CD8-positive, alpha-beta memory T cell (primary cell): ENCODE measurements around the gene PCDHA6. TPM values are rescaled to one million over a fixed set of nuclear protein-coding genes. Genes with fewer than 3 reads are reported as not detected.
"Not testable (repeated sequence)": the region's sequence is repeated elsewhere in the genome, so short reads cannot be mapped to it uniquely, and the experiment has no call there.

ENCODE experiments used
- CTCF ChIA-PET: fragments of 350-600 bp; sonication (Branson Sonifier 250); formaldehyde crosslinking; loops from one replicate; lab custom pipeline; 2021; ENCODE audit warnings: antibody characterized with exemption; lab: Charles Lee
- POLR2A ChIA-PET: fragments of 350-600 bp; sonication (Branson Sonifier 250); formaldehyde crosslinking; loops from one replicate; lab custom pipeline; 2021; ENCODE audit warnings: antibody characterized with exemption; lab: Charles Lee
- DNase-seq, 5 donors: peaks; one replicate each; pipeline versions ENCODE4 v3.0.0 to v3.0.0-alpha.2; 2020 to 2022; ENCODE audit warnings: mixed read lengths in 1 of 5
- H3K27ac ChIP-seq: one replicate; pipeline ENCODE4 v1.7.0; 2013; ENCODE audit warnings: low read depth, mild to moderate bottlenecking, low read length, moderate library complexity
- H3K27me3 ChIP-seq: 2 replicates; pipeline ENCODE4 v1.7.0; 2013; ENCODE audit warnings: low read length, mild to moderate bottlenecking; ENCODE audit not compliant: insufficient read depth, poor library complexity, severe bottlenecking
- H3K36me3 ChIP-seq: 2 replicates; pipeline ENCODE4 v1.7.0; 2013; ENCODE audit warnings: mild to moderate bottlenecking, low read length, moderate library complexity; ENCODE audit not compliant: insufficient read depth
- H3K4me1 ChIP-seq: 2 replicates; pipeline ENCODE4 v1.7.0; 2013; ENCODE audit warnings: mild to moderate bottlenecking, low read length, moderate library complexity; ENCODE audit not compliant: insufficient read depth
- H3K4me3 ChIP-seq: 2 replicates; pipeline ENCODE4 v1.7.0; 2013; ENCODE audit warnings: mild to moderate bottlenecking, low read length
- H3K9me3 ChIP-seq: 2 replicates; pipeline ENCODE4 v1.7.0; 2013; ENCODE audit warnings: mild to moderate bottlenecking, low read length
- H3K27ac Mint-ChIP-seq, 8 donors: one replicate each; pipeline ENCODE4 v1.8.0; 2020 to 2021; ENCODE audit warnings: mixed read lengths in 8 of 8, mild to moderate bottlenecking in 6 of 8, inconsistent platforms in 3 of 8, moderate library complexity in 3 of 8
- H3K27me3 Mint-ChIP-seq, 2 donors: one replicate each; pipeline ENCODE4 v1.8.0; 2020 to 2021; ENCODE audit warnings: mixed read lengths in 2 of 2, mild to moderate bottlenecking in 1 of 2, moderate library complexity in 1 of 2
- H3K36me3 Mint-ChIP-seq, 3 donors: one replicate each; pipeline ENCODE4 v1.8.0; 2020 to 2021; ENCODE audit warnings: mixed read lengths in 3 of 3, inconsistent platforms in 1 of 3, mild to moderate bottlenecking in 1 of 3
- H3K4me1 Mint-ChIP-seq, 3 donors: one replicate each; pipeline ENCODE4 v1.8.0; 2020 to 2021; ENCODE audit warnings: mixed read lengths in 3 of 3, inconsistent platforms in 1 of 3, mild to moderate bottlenecking in 1 of 3
- H3K4me3 Mint-ChIP-seq, 7 donors: one replicate each; pipeline ENCODE4 v1.8.0; 2020 to 2021; ENCODE audit warnings: mixed read lengths in 7 of 7, mild to moderate bottlenecking in 6 of 7, moderate library complexity in 4 of 7, inconsistent platforms in 2 of 7
- H3K9me3 Mint-ChIP-seq, 5 donors: one replicate each; pipeline ENCODE4 v1.8.0; 2020 to 2022; ENCODE audit warnings: mixed read lengths in 5 of 5, mild to moderate bottlenecking in 3 of 5, moderate library complexity in 2 of 5, inconsistent platforms in 1 of 5
- polyA plus RNA-seq: library from polyadenylated mRNA; unstranded; fragments of 300-500 nt; fragmentation: Illumina TruSeq; gene quantifications from one replicate; pipeline ENCODE4 v1.2.3, GENCODE V29; 2021
- total RNA-seq, 2 experiments: library from RNA; stranded (reverse); gene quantifications; one replicate each; pipeline ENCODE4 v1.2.3, GENCODE V29; 2021

Gene PCDHA6
- total and polyA plus RNA-seq, 3 experiments from 2014 or later = not detected

- CTCF ChIA-PET = no interaction called here
- Histone ChIP-seq H3K36me3 (no peaks in the 10 kb centered on the region), H3K4me3 (no peak within 1 kb of the TSS), H3K27me3 (no peaks in the 10 kb centered on the region), H3K9me3 (no peaks in the 10 kb centered on the region), H3K4me1 (no peaks in the 10 kb centered on the region), H3K27ac (no peak within 1 kb of the TSS)
- H3K27me3 Mint-ChIP-seq = peaks cover 8 to 36% of the 10 kb centered on the region in 2 donors
- H3K4me1 Mint-ChIP-seq = no peaks in the 10 kb centered on the region
- H3K4me3 Mint-ChIP-seq = no peak within 1 kb of the TSS
- no peak within 1 kb of the TSS for H3K27ac Mint-ChIP-seq
- POLR2A ChIA-PET = no interaction called here
- H3K9me3 Mint-ChIP-seq = peaks cover 20 to 50% (median 39%) of the 10 kb centered on the region in 5 donors
- peaks cover 0 to 1% (median 0%) of the 10 kb centered on the region in 3 donors for H3K36me3 Mint-ChIP-seq
- DNase-seq = no peak
Observed at GRCh38 chr5:140806834-140807775, 20.7 kb upstream of the PCDHA6 start, which contains the start of gene PCDHA4. TSS of gene PCDHA4 (plus strand) at chr5:140807068.

GRCh38 chr5:140808241-140808888 lies 19.4 kb upstream of the PCDHA6 start:
- H3K27ac ChIP-seq, H3K27ac Mint-ChIP-seq, H3K9me3 ChIP-seq, H3K27me3 ChIP-seq, POLR2A ChIA-PET, DNase-seq, H3K4me1 ChIP-seq, H3K36me3 Mint-ChIP-seq, CTCF ChIA-PET, H3K4me3 Mint-ChIP-seq, H3K4me3 ChIP-seq, H3K4me1 Mint-ChIP-seq, H3K36me3 ChIP-seq: not testable (repeated sequence)
- peaks cover 19 to 54% (median 44%) of the 10 kb centered on the region in 5 donors for H3K9me3 Mint-ChIP-seq
- H3K27me3 Mint-ChIP-seq = peaks cover 9 to 38% of the 10 kb centered on the region in 2 donors

GRCh38 chr5:140808889-140809291 lies 18.9 kb upstream of the PCDHA6 start:
- no peaks in the 10 kb centered on the region for H3K4me1 Mint-ChIP-seq
- Histone ChIP-seq H3K4me1 (no peaks in the 10 kb centered on the region), H3K36me3 (no peaks in the 10 kb centered on the region), H3K9me3 (no peaks in the 10 kb centered on the region), H3K27me3 (no peaks in the 10 kb centered on the region), H3K27ac (no peak overlapping the region), H3K4me3 (no peak overlapping the region)
- CTCF ChIA-PET = no interaction called here
- peaks cover 9 to 35% of the 10 kb centered on the region in 2 donors for H3K27me3 Mint-ChIP-seq
- peaks cover 0 to 1% (median 0%) of the 10 kb centered on the region in 3 donors for H3K36me3 Mint-ChIP-seq
- no peak overlapping the region for H3K4me3 Mint-ChIP-seq
- peaks cover 14 to 49% (median 38%) of the 10 kb centered on the region in 5 donors for H3K9me3 Mint-ChIP-seq
- no peak for DNase-seq
- H3K27ac Mint-ChIP-seq = no peak overlapping the region
- POLR2A ChIA-PET = no interaction called here

GRCh38 chr5:140821375-140822280 lies 6.1 kb upstream of the PCDHA6 start, which contains the start of gene PCDHA5:
TSS of gene PCDHA5 (plus strand) at chr5:140821613.
- DNase-seq = no peak
- H3K36me3 ChIP-seq = no peaks in the 10 kb centered on the region
- Mint-ChIP-seq H3K4me1 (no peaks in the 10 kb centered on the region), H3K9me3 (peaks cover 12 to 30% (median 20%) of the 10 kb centered on the region in 5 donors), H3K27ac (no peak within 1 kb of the TSS), H3K27me3 (peaks cover 14 to 31% of the 10 kb centered on the region in 2 donors), H3K36me3 (no peaks in the 10 kb centered on the region), H3K4me3 (no peak within 1 kb of the TSS)
- ChIA-PET CTCF (no interaction called here), POLR2A (no interaction called here)
- H3K27ac ChIP-seq = no peak within 1 kb of the TSS
- H3K4me1 ChIP-seq = no peaks in the 10 kb centered on the region
- no peak within 1 kb of the TSS for H3K4me3 ChIP-seq
- H3K9me3 ChIP-seq = no peaks in the 10 kb centered on the region
- no peaks in the 10 kb centered on the region for H3K27me3 ChIP-seq

GRCh38 chr5:140822281-140822629 lies 5.5 kb upstream of the PCDHA6 start:
- Mint-ChIP-seq H3K9me3 (peaks cover 9 to 34% (median 23%) of the 10 kb centered on the region in 5 donors), H3K27ac (no peak overlapping the region), H3K4me1 (no peaks in the 10 kb centered on the region), H3K36me3 (peaks cover 0 to 5% (median 0%) of the 10 kb centered on the region in 3 donors), H3K4me3 (no peak overlapping the region), H3K27me3 (peaks cover 20 to 37% of the 10 kb centered on the region in 2 donors)
- POLR2A ChIA-PET = no interaction called here
- CTCF ChIA-PET = no interaction called here
- no peaks in the 10 kb centered on the region for H3K4me1 ChIP-seq
- H3K27ac ChIP-seq = no peak overlapping the region
- H3K9me3 ChIP-seq = no peaks in the 10 kb centered on the region
- H3K27me3 ChIP-seq = no peaks in the 10 kb centered on the region
- no peak overlapping the region for H3K4me3 ChIP-seq
- DNase-seq = no peak
- no peaks in the 10 kb centered on the region for H3K36me3 ChIP-seq

GRCh38 chr5:140822969-140823368 lies 4.8 kb upstream of the PCDHA6 start:
- H3K36me3 Mint-ChIP-seq, H3K4me3 ChIP-seq, H3K27ac ChIP-seq, H3K27me3 ChIP-seq, H3K36me3 ChIP-seq, H3K9me3 ChIP-seq, H3K27ac Mint-ChIP-seq, H3K4me1 Mint-ChIP-seq, CTCF ChIA-PET, H3K4me1 ChIP-seq, POLR2A ChIA-PET, H3K4me3 Mint-ChIP-seq, DNase-seq: not testable (repeated sequence)
- H3K9me3 Mint-ChIP-seq = peaks cover 13 to 27% (median 26%) of the 10 kb centered on the region in 5 donors
- peaks cover 20 to 35% of the 10 kb centered on the region in 2 donors for H3K27me3 Mint-ChIP-seq

- Histone ChIP-seq H3K4me3 (no peak overlapping the region), H3K27me3 (no peaks in the 10 kb centered on the region), H3K4me1 (no peaks in the 10 kb centered on the region), H3K36me3 (no peaks in the 10 kb centered on the region), H3K27ac (no peak overlapping the region), H3K9me3 (no peaks in the 10 kb centered on the region)
- no peak overlapping the region for H3K4me3 Mint-ChIP-seq
- H3K27me3 Mint-ChIP-seq = peaks cover 19 to 32% of the 10 kb centered on the region in 2 donors
- ChIA-PET CTCF (no interaction called here), POLR2A (no interaction called here)
- no peak overlapping the region for H3K27ac Mint-ChIP-seq
- no peaks in the 10 kb centered on the region for H3K4me1 Mint-ChIP-seq
- peaks cover 11 to 28% (median 27%) of the 10 kb centered on the region in 5 donors for H3K9me3 Mint-ChIP-seq
- no peak for DNase-seq
- H3K36me3 Mint-ChIP-seq = peaks cover 0 to 8% (median 0%) of the 10 kb centered on the region in 3 donors
Observed at GRCh38 chr5:140823475-140823874, 4.3 kb upstream of the PCDHA6 start.
